DOHH2 (cell line): ENCODE data around the gene CACNA2D1.

Experiments used
- H3F3A ChIP-seq: fragments of 200-600 bp; sonication (generic), shearing (Covaris generic); 2 replicates; pipeline ENCODE4 v1.6.0; 2016; ENCODE audit warnings: antibody characterized with exemption, mild to moderate bottlenecking; ENCODE audit not compliant: control insufficient read depth, insufficient read depth
- H3K27ac ChIP-seq: fragments of 200-600 bp; sonication (generic); 2 replicates; pipeline ENCODE4 v1.5.1; 2014; ENCODE audit warnings: low read depth, mild to moderate bottlenecking, low read length, moderate library complexity
- H3K27me3 ChIP-seq: fragments of 200-600 bp; sonication (generic); 2 replicates; pipeline ENCODE4 v1.6.1; 2014; ENCODE audit warnings: mild to moderate bottlenecking, low read length, mixed read lengths; ENCODE audit not compliant: control insufficient read depth
- H3K36me3 ChIP-seq: fragments of 200-600 bp; sonication (generic); 2 replicates; pipeline ENCODE4 v1.6.1; 2014; ENCODE audit warnings: mild to moderate bottlenecking, low read length, moderate library complexity, mixed read lengths; ENCODE audit not compliant: control insufficient read depth
- H3K4me1 ChIP-seq: fragments of 200-600 bp; sonication (generic); 2 replicates; pipeline ENCODE4 v1.6.1; 2014; ENCODE audit warnings: mild to moderate bottlenecking, low read length, mixed read lengths; ENCODE audit not compliant: control insufficient read depth
- H3K4me2 ChIP-seq: fragments of 200-600 bp; sonication (generic); 2 replicates; pipeline ENCODE4 v1.6.0; 2014; ENCODE audit warnings: mild to moderate bottlenecking, low read length, moderate library complexity
- H3K4me3 ChIP-seq: fragments of 200-600 bp; sonication (generic); 2 replicates; pipeline ENCODE4 v1.5.1; 2014; ENCODE audit warnings: mild to moderate bottlenecking, low read length, mixed read lengths
- H3K79me2 ChIP-seq: fragments of 200-600 bp; sonication (generic); 2 replicates; pipeline ENCODE4 v1.6.1; 2014; ENCODE audit warnings: mild to moderate bottlenecking, low read length, mixed read lengths; ENCODE audit not compliant: control insufficient read depth
- H3K9me2 ChIP-seq: fragments of 200-600 bp; sonication (generic); replicated peaks from 2 replicates; pipeline ENCODE4 v1.6.1; 2014; ENCODE audit warnings: mild to moderate bottlenecking, low read length, mixed read lengths; ENCODE audit not compliant: control insufficient read depth
- H3K9me3 ChIP-seq: fragments of 200-600 bp; sonication (generic); 2 replicates; pipeline ENCODE4 v1.6.1; 2014; ENCODE audit warnings: antibody characterized with exemption, low read length, mixed read lengths; ENCODE audit not compliant: control insufficient read depth, insufficient read depth
- H4K20me1 ChIP-seq: fragments of 200-600 bp; sonication (generic); 2 replicates; pipeline ENCODE4 v1.6.0; 2014; ENCODE audit warnings: low read depth, mild to moderate bottlenecking, antibody characterized with exemption, low read length, moderate library complexity; ENCODE audit not compliant: control insufficient read depth, insufficient read depth
- EZH2phosphoT487 ChIP-seq: fragments of 200-600 bp; sonication (generic); IDR thresholded peaks from 2 replicates; pipeline ENCODE4 v1.6.1; 2017; ENCODE audit warnings: borderline replicate concordance, mild to moderate bottlenecking, antibody characterized with exemption, low read length, moderate library complexity, mixed read lengths
- TF ChIP-seq, protein P1 (sequence below): fragments of 200-600 bp; sonication (generic); IDR thresholded peaks from one replicate; pipeline ENCODE4 v1.5.1; 2014; ENCODE audit warnings: antibody characterized with exemption, mild to moderate bottlenecking, low read depth, low read length; ENCODE audit not compliant: poor library complexity, severe bottlenecking

CACNA2D1 gene

DNA sequence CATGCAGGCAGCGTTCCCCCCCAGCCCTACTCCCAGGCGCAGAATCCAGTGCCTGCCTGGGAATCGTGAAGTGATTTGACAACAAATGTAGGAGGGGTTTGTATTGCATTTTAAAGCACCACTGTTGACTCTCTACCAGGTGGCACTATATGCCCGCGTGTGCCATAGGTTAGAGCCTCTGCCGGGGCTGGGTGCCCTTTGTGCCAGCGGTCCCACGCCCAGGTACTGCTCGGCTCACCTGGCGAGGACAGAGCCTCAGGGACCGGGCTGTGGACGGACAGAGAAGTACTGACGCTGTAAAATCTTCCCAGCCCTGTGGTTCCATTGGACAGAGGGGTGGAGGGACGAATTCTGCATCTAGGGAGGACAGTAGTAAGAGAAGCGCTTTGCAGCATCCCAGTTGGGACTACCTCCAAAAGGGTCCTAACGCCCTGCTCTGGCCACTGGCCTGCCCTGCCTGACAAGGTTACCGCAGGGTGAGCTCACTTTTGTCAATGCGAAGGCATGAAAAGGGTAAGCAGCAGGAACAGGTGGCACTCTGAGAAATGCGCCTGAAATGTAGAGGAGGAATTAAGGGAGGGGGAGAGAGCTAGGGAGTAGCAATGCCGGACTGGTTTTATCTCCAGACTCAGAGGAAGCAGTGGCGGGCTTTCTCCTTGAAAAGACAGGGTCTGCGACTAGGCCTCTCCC is 788 bp upstream of the CACNA2D1 start:
- Histone ChIP-seq H4K20me1 (no peaks in the 10 kb centered on the region), H3K9me3 (peaks cover 6% of the 10 kb centered on the region; the same call in 1 of the 2 replicates), H3F3A (no peaks in the 10 kb centered on the region), H3K36me3 (no peaks in the 10 kb centered on the region), H3K27me3 (no peaks in the 10 kb centered on the region), H3K79me2 (no peaks in the 10 kb centered on the region), H3K4me2 (no peak overlapping the region), H3K9me2 (no peaks in the 10 kb centered on the region), H3K27ac (no peak overlapping the region), H3K4me3 (no peak overlapping the region), H3K4me1 (no peaks in the 10 kb centered on the region)
- TF ChIP-seq, protein P1, sequence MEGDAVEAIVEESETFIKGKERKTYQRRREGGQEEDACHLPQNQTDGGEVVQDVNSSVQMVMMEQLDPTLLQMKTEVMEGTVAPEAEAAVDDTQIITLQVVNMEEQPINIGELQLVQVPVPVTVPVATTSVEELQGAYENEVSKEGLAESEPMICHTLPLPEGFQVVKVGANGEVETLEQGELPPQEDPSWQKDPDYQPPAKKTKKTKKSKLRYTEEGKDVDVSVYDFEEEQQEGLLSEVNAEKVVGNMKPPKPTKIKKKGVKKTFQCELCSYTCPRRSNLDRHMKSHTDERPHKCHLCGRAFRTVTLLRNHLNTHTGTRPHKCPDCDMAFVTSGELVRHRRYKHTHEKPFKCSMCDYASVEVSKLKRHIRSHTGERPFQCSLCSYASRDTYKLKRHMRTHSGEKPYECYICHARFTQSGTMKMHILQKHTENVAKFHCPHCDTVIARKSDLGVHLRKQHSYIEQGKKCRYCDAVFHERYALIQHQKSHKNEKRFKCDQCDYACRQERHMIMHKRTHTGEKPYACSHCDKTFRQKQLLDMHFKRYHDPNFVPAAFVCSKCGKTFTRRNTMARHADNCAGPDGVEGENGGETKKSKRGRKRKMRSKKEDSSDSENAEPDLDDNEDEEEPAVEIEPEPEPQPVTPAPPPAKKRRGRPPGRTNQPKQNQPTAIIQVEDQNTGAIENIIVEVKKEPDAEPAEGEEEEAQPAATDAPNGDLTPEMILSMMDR = no peak
- no peak for TF ChIP-seq EZH2phosphoT487

DNA sequence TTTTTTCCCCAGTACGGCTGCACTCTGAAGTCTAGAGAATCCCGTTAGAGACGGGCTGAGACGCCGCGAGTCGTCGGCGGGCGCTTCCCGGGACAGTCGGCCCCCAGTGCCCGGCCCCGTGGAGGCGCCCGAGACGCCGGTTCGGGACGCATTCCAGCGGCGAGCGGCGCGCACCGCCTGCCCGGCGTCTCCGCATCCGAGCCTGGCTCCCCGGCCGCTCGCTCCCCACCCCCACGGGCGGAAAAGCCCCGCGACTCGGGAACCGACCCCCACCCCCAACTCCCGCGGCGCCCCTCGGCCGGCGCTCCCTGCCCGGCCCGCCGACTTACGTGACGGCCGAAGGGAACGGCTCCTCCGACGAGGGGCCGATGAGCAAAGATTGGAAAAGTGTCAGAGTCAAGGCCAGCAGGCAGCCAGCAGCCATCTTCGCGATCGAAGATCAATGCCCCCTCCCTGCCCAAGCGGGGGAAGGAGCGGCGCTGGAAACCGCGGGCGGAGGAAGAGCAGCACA is 486 bp downstream of the CACNA2D1 start:
- no peak overlapping the region for H3K4me3 ChIP-seq
- H3K4me1 ChIP-seq = no peaks in the 10 kb centered on the region

DNA sequence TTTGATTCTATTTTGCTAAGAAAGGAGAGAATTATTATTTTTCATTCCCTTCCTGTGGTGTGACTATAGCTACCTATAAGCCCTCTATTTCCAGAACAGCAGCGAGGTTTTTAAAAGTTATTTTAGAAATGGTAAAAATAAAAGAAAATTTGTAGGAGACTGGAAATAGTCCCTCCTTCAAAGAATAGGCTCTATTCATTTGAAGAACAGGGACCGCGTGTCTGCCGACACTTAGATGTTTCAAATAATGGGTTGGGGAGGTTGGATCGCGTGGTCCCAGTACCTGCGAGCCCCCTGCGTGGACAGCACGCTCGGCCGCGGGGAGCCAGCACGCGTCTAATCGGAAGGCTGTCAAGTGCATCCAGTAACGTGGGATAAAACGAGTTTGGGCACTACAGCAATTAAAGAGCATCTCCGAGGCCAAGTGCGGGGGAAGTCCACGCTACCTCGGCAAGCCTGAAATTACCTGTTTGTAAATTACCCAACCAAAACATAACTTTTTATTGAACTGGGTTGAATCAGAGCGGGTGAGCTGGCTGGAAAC is 1.0 kb downstream of the CACNA2D1 start:
- H3F3A ChIP-seq = no peaks in the 10 kb centered on the region
- no peak overlapping the region for H3K4me3 ChIP-seq
- H3K27me3 ChIP-seq = no peaks in the 10 kb centered on the region
- TF ChIP-seq, protein P1 = no peak
- TF ChIP-seq EZH2phosphoT487 = no peak
- no peak overlapping the region for H3K27ac ChIP-seq
- H3K9me3 ChIP-seq = peaks cover 6% of the 10 kb centered on the region; the same call in 1 of the 2 replicates
- no peaks in the 10 kb centered on the region for H3K36me3 ChIP-seq
- no peaks in the 10 kb centered on the region for H3K4me1 ChIP-seq
- no peaks in the 10 kb centered on the region for H3K9me2 ChIP-seq
- no peaks in the 10 kb centered on the region for H4K20me1 ChIP-seq
- H3K79me2 ChIP-seq = no peaks in the 10 kb centered on the region
- H3K4me2 ChIP-seq = no peak overlapping the region

More for the DNA sequence above, 486 bp downstream of the CACNA2D1 start:
- TF ChIP-seq EZH2phosphoT487 = no peak
- TF ChIP-seq, protein P1 = no peak
- Histone ChIP-seq H3F3A (no peaks in the 10 kb centered on the region), H3K4me2 (no peak overlapping the region), H4K20me1 (no peaks in the 10 kb centered on the region), H3K27ac (no peak overlapping the region), H3K79me2 (no peaks in the 10 kb centered on the region), H3K36me3 (no peaks in the 10 kb centered on the region), H3K9me2 (no peaks in the 10 kb centered on the region), H3K27me3 (no peaks in the 10 kb centered on the region), H3K9me3 (peaks cover 6% of the 10 kb centered on the region; the same call in 1 of the 2 replicates)
